Uterus (tissue), 2 donors: ENCODE measurements around the gene PDLIM4.

Experiments used
- POLR2A ChIP-seq, 2 donors: fragments of 450-650 bp; IDR thresholded peaks; one replicate each; pipeline ENCODE4 v1.6.1; 2016; ENCODE audit warnings: antibody characterized with exemption in 2 of 2, mild to moderate bottlenecking in 1 of 2, moderate library complexity in 1 of 2
- TF ChIP-seq, protein P1 (sequence below), 4 experiments: fragments of 200-600 bp in 2 of 4; fragments of 450-650 bp in 2 of 4; sonication (generic) in 2 of 4; IDR thresholded peaks; one replicate each; pipeline ENCODE4 v1.5.1; 2016 to 2019; ENCODE audit warnings: antibody characterized with exemption in 4 of 4, mild to moderate bottlenecking in 2 of 4, moderate library complexity in 1 of 4

DNA sequence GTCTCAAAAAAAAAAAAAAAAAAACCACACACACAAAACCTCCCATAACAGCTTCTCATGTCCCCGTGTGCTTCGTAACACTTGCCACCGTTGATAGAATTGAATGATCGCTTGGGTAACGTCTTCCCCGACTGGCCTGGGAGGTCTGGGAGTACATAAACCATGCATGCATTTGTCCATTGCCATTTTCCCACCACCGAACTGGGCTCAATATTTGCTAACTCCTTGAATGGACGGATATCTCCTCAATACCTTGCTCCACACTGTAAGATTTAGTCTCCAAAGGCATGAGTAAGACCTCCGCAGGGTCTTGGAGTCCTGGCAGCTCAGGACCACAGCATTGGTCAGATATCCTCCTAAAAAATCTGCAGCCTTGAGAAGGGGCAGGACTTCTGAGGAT is 26.6 kb upstream of the PDLIM4 start:
- TF ChIP-seq, protein P1, sequence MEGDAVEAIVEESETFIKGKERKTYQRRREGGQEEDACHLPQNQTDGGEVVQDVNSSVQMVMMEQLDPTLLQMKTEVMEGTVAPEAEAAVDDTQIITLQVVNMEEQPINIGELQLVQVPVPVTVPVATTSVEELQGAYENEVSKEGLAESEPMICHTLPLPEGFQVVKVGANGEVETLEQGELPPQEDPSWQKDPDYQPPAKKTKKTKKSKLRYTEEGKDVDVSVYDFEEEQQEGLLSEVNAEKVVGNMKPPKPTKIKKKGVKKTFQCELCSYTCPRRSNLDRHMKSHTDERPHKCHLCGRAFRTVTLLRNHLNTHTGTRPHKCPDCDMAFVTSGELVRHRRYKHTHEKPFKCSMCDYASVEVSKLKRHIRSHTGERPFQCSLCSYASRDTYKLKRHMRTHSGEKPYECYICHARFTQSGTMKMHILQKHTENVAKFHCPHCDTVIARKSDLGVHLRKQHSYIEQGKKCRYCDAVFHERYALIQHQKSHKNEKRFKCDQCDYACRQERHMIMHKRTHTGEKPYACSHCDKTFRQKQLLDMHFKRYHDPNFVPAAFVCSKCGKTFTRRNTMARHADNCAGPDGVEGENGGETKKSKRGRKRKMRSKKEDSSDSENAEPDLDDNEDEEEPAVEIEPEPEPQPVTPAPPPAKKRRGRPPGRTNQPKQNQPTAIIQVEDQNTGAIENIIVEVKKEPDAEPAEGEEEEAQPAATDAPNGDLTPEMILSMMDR (IDR thresholded peaks at IDR 0.05): no peak
- TF ChIP-seq POLR2A (IDR thresholded peaks at IDR 0.05): no peak
